Measurements from ENCODE around the gene GMPR2.
"Not testable (repeated sequence)": the region's sequence is repeated elsewhere in the genome, so short reads cannot be mapped to it uniquely, and the experiment has no call there.

GMPR2 gene

GRCh38 chr14:24232645-24233537 lies at the start of gene GMPR2:
GMPR2 (plus strand) TSS chr14:24232929; CDS start chr14:24233254, 325 bp downstream.
- no peak for DNase-seq

DNA sequence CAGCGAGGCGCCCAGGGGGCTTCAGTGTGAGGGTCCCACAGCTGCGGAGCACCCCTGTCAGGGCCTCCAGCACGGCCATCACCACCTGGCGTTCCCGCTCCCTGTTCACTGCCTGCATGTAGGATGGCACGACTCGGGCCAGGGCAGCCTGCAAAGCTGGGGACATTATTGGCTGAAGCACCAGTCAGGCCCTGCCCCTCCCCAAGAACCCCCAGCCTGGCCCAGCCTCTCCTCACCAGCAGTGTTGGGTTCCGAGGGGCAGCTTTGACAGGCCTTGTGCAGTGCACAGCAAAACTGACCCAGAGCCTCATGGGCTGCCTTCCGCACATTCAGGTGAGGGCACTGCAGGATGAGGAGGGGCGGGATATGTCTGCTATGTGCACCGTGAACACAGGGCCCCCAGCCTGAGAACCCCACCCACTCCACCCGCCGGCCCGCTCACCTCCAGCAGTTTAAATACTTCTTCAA lies 49.7 kb upstream of the GMPR2 start:
- no peak for DNase-seq

- no peak for DNase-seq
Observed at GRCh38 chr14:24184104-24184970, 48.4 kb upstream of the GMPR2 start.

- DNase-seq = no peak
Observed at GRCh38 chr14:24185026-24185425, 47.7 kb upstream of the GMPR2 start.

- no peak for DNase-seq
Observed at GRCh38 chr14:24185741-24186140, 47.0 kb upstream of the GMPR2 start.

DNA sequence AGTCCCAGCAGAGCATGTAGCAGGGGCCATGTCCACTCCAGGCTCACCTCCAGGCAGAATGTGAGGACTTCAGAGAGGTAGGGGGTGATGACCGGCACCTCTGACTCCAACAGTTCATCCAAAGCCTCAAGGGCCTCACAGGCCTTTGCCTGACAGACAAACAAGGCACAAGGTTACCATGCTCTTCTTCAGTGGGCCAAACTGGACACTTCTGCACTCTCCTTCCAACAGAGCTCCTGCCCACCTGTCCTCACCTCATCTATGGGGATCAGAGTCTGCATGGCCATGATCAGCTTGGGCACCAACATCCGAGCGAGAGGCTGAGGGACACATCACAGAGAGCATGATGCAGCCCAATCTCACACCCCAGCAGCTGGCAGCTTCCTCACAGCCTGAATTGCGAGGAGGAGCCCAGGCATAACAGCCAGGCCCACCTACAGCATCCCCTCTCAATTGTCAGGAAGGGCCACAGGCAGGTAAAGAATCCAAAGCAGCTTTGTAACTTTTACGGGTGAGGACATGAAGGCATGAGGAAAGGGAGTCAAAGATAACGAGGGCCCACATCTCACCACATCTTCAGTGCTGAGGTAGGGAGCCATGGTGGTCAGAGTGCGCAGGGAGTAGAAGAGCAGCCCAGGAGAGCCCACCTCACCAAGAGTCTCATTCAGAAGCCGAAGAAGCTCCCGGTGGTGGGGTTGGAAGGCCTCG lies 45.7 kb upstream of the GMPR2 start:
- no peak for DNase-seq

GRCh38 chr14:24187539-24187915 lies 45.2 kb upstream of the GMPR2 start:
- no peak for DNase-seq

- peak; percentile 95 for DNase-seq
Observed at GRCh38 chr14:24188251-24189058, 44.3 kb upstream of the GMPR2 start, which contains the start of gene IPO4. IPO4 (minus strand) TSS chr14:24188816; CDS start chr14:24188787, 29 bp downstream.

DNA sequence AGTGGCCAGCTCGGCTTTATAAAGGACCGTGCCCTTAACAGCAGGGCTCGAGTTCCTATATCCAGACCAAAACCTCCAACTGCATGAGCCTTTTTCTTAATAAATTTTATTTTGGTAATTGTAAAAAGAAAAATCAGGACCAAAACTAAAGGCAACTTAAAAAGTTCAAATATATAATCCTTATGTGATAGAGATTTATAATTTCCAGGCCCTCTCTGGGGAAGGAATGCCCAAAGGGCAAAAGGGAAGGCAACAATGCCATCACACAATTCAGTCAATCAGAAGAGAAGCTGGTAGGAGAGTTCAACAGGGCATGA lies 43.7 kb upstream of the GMPR2 start:
- DNase-seq = no peak

DNA sequence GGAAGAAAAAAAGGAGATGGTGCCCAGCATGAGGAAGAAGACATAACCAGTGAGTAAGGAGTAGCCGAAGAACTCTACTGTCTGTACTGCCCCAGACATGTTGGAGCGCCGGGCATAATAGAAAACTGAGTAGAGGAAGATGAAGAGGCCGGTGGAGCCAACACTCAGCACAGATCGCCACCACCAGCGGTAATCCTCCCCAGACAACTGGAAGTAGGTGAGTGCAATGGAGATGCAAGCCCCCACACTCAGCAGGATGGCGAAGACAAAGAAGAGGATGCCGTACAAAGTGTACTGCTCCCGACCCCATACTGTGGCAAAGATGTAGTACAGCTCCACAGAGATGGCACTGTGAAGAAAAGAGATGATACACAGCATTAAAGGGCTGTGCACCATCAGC lies 43.3 kb upstream of the GMPR2 start:
- DNase-seq = no peak

DNA sequence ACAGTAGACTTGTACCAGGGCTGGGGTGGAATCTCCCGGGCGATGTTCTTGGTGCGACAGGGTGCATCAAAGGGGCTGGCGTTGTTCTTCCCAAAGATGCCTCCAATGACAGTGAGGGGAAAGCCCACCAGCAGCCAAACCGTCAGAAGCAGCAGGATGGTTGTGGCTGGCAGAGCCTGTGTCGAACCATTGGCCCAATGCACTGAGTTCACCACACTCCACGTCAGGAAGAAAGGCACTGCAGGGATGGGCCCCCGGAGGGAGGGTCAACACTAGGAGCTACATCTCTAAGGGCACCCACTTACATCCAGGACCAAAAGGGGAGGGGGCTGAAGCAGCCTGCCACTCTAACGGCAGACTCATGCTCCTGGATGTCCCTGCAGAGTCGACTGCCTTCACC lies 42.3 kb upstream of the GMPR2 start:
- no peak for DNase-seq

GRCh38 chr14:24192933-24193332 lies 39.8 kb upstream of the GMPR2 start:
- DNase-seq = no peak

GRCh38 chr14:24194186-24194872 lies 38.4 kb upstream of the GMPR2 start:
- no peak for DNase-seq

DNA sequence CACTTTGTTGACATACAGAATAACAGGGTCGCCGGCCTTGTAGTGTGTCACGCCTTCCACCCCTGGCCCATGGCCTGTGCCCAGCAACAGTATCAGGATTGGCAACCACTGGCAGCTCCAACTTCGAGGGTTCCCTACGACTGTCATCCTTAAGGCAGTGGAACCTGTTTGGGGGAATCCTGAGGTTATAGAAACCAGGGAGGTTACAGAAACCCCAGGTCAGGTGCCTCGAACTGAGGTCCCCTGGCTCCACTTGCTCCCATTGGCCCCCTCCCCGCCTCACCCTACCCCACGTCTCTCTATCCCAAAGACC lies 37.9 kb upstream of the GMPR2 start:
- DNase-seq = no peak

- peak; percentile 95 for DNase-seq
Observed at GRCh38 chr14:24195186-24196070, 37.3 kb upstream of the GMPR2 start, which contains the start of gene TM9SF1. TM9SF1 (minus strand) TSS chr14:24195441; CDS start chr14:24195019, 422 bp downstream.

GRCh38 chr14:24196071-24197055 lies 36.4 kb upstream of the GMPR2 start:
- DNase-seq = no peak

DNA sequence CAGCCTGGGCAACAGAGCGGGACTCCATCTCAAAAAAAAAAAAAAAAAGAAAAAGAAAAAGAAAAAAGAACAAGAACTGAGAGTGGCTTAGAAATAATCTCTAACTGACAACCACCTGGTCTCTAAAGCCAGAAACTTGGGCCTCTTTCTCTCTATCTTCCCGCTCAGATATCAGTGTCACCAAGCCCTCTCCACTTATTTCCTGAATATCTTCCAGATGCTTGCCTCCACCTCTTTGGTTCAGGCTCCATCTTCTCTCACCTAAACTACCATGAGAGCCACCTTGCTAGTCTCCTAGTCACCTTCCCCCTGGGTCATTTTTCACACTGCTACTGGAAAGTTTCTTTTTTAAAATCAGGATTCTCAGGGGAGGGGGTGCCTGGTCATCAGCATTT lies 35.7 kb upstream of the GMPR2 start:
- DNase-seq = no peak

DNA sequence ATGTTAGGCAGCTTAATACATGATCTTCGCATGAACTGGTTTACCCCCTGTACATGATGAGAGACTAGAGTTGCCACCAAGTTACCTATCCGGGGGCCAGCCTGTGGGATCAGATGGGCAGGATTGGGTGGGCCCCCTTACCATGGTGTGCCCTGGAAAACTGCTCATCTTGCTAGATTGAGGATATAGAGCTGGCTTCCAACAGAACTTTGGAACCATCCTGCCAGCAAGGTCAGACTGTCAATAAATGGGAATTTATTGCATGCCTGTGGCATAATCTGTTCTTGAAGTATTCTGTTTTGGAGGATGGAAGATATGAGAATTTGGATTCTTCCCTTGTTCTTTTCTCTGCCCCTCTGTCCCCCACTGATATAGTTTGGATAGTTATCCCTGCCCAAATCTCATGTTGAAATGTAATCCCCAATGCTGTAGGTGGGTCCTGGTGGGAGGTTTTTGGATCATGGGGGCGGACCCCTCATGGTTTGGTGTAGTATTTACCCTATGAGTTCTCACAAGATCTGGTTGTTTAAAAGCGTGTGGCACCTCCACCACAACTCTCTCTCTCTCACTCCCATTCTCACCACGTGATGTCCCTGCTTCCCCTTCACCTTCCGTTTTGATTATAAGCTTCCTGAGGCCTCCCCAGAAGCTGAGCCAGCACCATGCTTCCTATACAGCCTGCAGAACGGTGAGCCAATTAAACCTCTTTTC lies 33.8 kb upstream of the GMPR2 start:
- no peak for DNase-seq

- DNase-seq = not testable (repeated sequence)
Observed at GRCh38 chr14:24202538-24202937, 30.2 kb upstream of the GMPR2 start.

Measured in activated CD8-positive, alpha-beta memory T cell treated with anti-CD3 and anti-CD28 coated beads for 24 hours (primary cell).